HepG2 (cell line): Measurements from ENCODE around the gene TLE7. TPM values are rescaled to one million over a fixed set of nuclear protein-coding genes. Genes with fewer than 3 reads are reported as not detected.

Source experiments
- ATAC-seq: fragments of 200-7000 bp; cut with Tn5 transposase; 3 replicates; pipeline ENCODE4 v1.9.1; 2020; ENCODE audit warnings: mild to moderate bottlenecking, moderate library complexity
- BruUV-seq: library from RNA; stranded (reverse); fragments of 400-500 nt; replicated peaks from 2 replicates; lab custom pipeline; 2021; lab: Mats Ljungman, UMichigan
- CTCF ChIA-PET: fragments of 300-600 bp; formaldehyde crosslinking; extraction: SDS; loops from one replicate; lab custom pipeline; 2021; ENCODE audit warnings: low total read pairs, inconsistent platforms, low intra/inter-chr PET ratio; lab: Yijun Ruan, JAX
- POLR2A ChIA-PET: fragments of 350-600 bp; sonication (Branson Sonifier 250); formaldehyde crosslinking; loops from one replicate; lab custom pipeline; 2020; ENCODE audit warnings: antibody characterized with exemption, inconsistent platforms; lab: Yijun Ruan, JAX
- DNase-seq: peaks from one replicate; pipeline ENCODE4 v3.0.0-alpha.2; 2015; ENCODE audit warnings: low spot score
- FAIRE-seq: peaks from 3 replicates; lab custom pipeline; 2011; peaks lifted over from hg19 to GRCh38; lab: Jason Lieb, UNC
- H2AFZ ChIP-seq: one replicate; pipeline ENCODE4 v1.6.1; 2011; ENCODE audit warnings: low read length, inconsistent platforms
- H3K27ac ChIP-seq: fragments of 300-600 bp; 3 replicates; pipeline ENCODE4 v1.8.0; 2011; ENCODE audit warnings: mixed run types, mild to moderate bottlenecking, mixed read lengths, low read length, inconsistent platforms; ENCODE audit not compliant: insufficient read depth; ENCODE audit errors: extremely low read length
- H3K27me3 ChIP-seq, 2 experiments: fragments of 200-600 bp in 1 of 2; 2 replicates in 1 of 2; 3 replicates in 1 of 2; pipeline versions ENCODE4 v1.6.0 to v1.8.0; 2011; ENCODE audit warnings: low read length in 2 of 2, mild to moderate bottlenecking in 2 of 2, moderate library complexity in 2 of 2, inconsistent platforms in 1 of 2; ENCODE audit not compliant: insufficient read depth in 2 of 2, control insufficient read depth in 1 of 2
- H3K36me3 ChIP-seq, 2 experiments: fragments of 200-600 bp in 1 of 2; replicated peaks in 1 of 2; 2 replicates in 1 of 2; 3 replicates in 1 of 2; pipeline versions ENCODE4 v1.5.1 to v1.8.0; 2011; ENCODE audit warnings: low read length in 2 of 2, inconsistent platforms in 1 of 2; ENCODE audit not compliant: insufficient read depth in 2 of 2, control insufficient read depth in 1 of 2
- H3K4me1 ChIP-seq: 2 replicates; pipeline ENCODE4 v1.5.1; 2012; ENCODE audit warnings: low read length, inconsistent platforms; ENCODE audit not compliant: insufficient read depth
- H3K4me2 ChIP-seq: 2 replicates; pipeline ENCODE4 v1.6.0; 2011; ENCODE audit warnings: low read depth, low read length, inconsistent platforms
- H3K4me3 ChIP-seq, 3 experiments: fragments of 200-600 bp in 1 of 3; sonication (generic), shearing (Covaris generic) in 1 of 3; replicated peaks in 1 of 3; 2 replicates each; pipeline ENCODE4 v1.5.1; 2011 to 2016; ENCODE audit warnings: low read length in 3 of 3, inconsistent platforms in 2 of 3, low read depth in 2 of 3, mild to moderate bottlenecking in 2 of 3, control low read depth in 1 of 3, mixed read lengths in 1 of 3; ENCODE audit not compliant: insufficient read depth in 1 of 3
- H3K79me2 ChIP-seq: one replicate; pipeline ENCODE4 v1.6.1; 2011; ENCODE audit warnings: low read length, inconsistent platforms; ENCODE audit not compliant: insufficient read depth
- H3K9ac ChIP-seq: 2 replicates; pipeline ENCODE4 v1.6.0; 2011; ENCODE audit warnings: mild to moderate bottlenecking, low read depth, low read length, inconsistent platforms; ENCODE audit not compliant: insufficient read depth
- H3K9me3 ChIP-seq: 2 replicates; pipeline ENCODE4 v1.5.1; 2012; ENCODE audit warnings: mild to moderate bottlenecking, low read length
- H4K20me1 ChIP-seq: 2 replicates; pipeline ENCODE4 v1.6.0; 2011; ENCODE audit warnings: inconsistent platforms, mild to moderate bottlenecking, low read length, moderate library complexity; ENCODE audit not compliant: insufficient read depth
- MAF1 ChIP-seq: sonication (generic); formaldehyde crosslinking; IDR thresholded peaks from 2 replicates; pipeline ENCODE4 v1.5.0; 2020; ENCODE audit warnings: missing genetic modification reagents, borderline replicate concordance
- RELA ChIP-seq: sonication (generic); formaldehyde crosslinking; IDR thresholded peaks from 2 replicates; pipeline ENCODE4 v1.4.0; 2020; ENCODE audit warnings: missing genetic modification reagents
- ZNF234 ChIP-seq: sonication (generic); formaldehyde crosslinking; conservative IDR thresholded peaks from 2 replicates; pipeline ENCODE4 v1.5.1; 2020; ENCODE audit warnings: mild to moderate bottlenecking, missing genetic modification reagents
- ZNF563 ChIP-seq: sonication (generic); formaldehyde crosslinking; IDR thresholded peaks from 2 replicates; pipeline ENCODE4 v1.8.0; 2022; ENCODE audit warnings: mild to moderate bottlenecking, moderate library complexity, missing genetic modification reagents
- WGBS: methylation state at CpG from one replicate; pipeline ENCODE4 v1.1.6; 2017; ENCODE audit warnings: low lambda C conversion rate; 5-methylcytosine and 5-hydroxymethylcytosine counted together
- in situ Hi-C: cut with HindIII; loops from 2 replicates; pipeline ENCODE4 v1.10.0; 2017; ENCODE audit warnings: low pct_unique_long_range_greater_than_20kb; ENCODE audit not compliant: extremely low pct_ligation_motif_present
- intact Hi-C: fragments of 100-400 bp; cut with micrococcal nuclease; formaldehyde crosslinking; loops from one replicate; pipeline ENCODE4 v1.10.0; 2022; ENCODE audit not compliant: unreplicated experiment
- polyA plus RNA-seq, 8 experiments: library from polyadenylated mRNA; depleted of rRNA in 3 of 8; stranded (reverse) in 7 of 8; unstranded in 1 of 8; fragments of >200 nt; fragmentation: Illumina TruSeq in 4 of 8; extraction: Trizol in 4 of 8; gene quantifications; 2 replicates each; pipeline versions ENCODE4 v1.2.1 to v1.2.3, GENCODE V29; 2011 to 2016; ENCODE audit warnings: low read depth in 4 of 8, missing spikeins in 1 of 8, mixed read lengths in 1 of 8; ENCODE audit not compliant: insufficient read depth in 1 of 8
- total RNA-seq, 5 experiments: library from RNA; depleted of rRNA; stranded (reverse); fragments of >200 nt; fragmentation: Illumina TruSeq; extraction: Trizol; gene quantifications; 2 replicates each; pipeline ENCODE4 v1.2.3, GENCODE V29; 2016; ENCODE audit warnings: low read depth in 1 of 5

Gene TLE7
- total and polyA plus RNA-seq, 2 of the 13 experiments (the other 11 are each of a cell fraction or from before 2014, with no cell fraction given) = not detected

GRCh38 chr16:71406724-71407123 is 35.1 kb downstream of the TLE7 start:
- Histone ChIP-seq H3K27ac (no peak overlapping the region), H3K9ac (no peak overlapping the region), H3K36me3 (no peaks in the 10 kb centered on the region), H3K27me3 (peaks cover 8 to 87% of the 10 kb centered on the region in 2 experiments), H3K79me2 (no peaks in the 10 kb centered on the region), H3K4me3 (no peak overlapping the region), H4K20me1 (no peaks in the 10 kb centered on the region), H3K9me3 (no peaks in the 10 kb centered on the region), H3K4me2 (no peak overlapping the region), H3K4me1 (no peaks in the 10 kb centered on the region), H2AFZ (no peak overlapping the region)
- intact Hi-C loops (no loop called here), in situ Hi-C loops (no loop called here)
- ChIA-PET POLR2A (no interaction called here), CTCF (no interaction called here)
- BruUV-seq = no TSS peak
- no peak for FAIRE-seq
- 20% methylated on average over 7 of the region's 8 CpGs for WGBS
- no peak for TF ChIP-seq RELA
- no peak for DNase-seq
- no peak for ATAC-seq

- no peaks in the 10 kb centered on the region for H3K9me3 ChIP-seq
- DNase-seq (no peak), ATAC-seq (no peak), FAIRE-seq (no peak)
- WGBS = 2% methylated on average over 4 of the region's 5 CpGs
- no peak overlapping the region for H2AFZ ChIP-seq
- ChIA-PET CTCF (no interaction called here), POLR2A (no interaction called here)
- H3K4me1 ChIP-seq = no peaks in the 10 kb centered on the region
- no peaks in the 10 kb centered on the region for H4K20me1 ChIP-seq
- in situ Hi-C loops (no loop called here), intact Hi-C loops (no loop called here)
- H3K36me3 ChIP-seq = no peaks in the 10 kb centered on the region
- no peak overlapping the region for H3K4me2 ChIP-seq
- peaks cover 8 to 87% of the 10 kb centered on the region in 2 experiments for H3K27me3 ChIP-seq
- BruUV-seq = no TSS peak
- H3K27ac ChIP-seq = no peak overlapping the region
- H3K4me3 ChIP-seq = no peak overlapping the region
- TF ChIP-seq ZNF234 (CRISPR knock-in tag) = no peak
- TF ChIP-seq ZNF563 (CRISPR knock-in tag) = no peak
- TF ChIP-seq MAF1 (CRISPR knock-in tag) = no peak
- no peak overlapping the region for H3K9ac ChIP-seq
- no peaks in the 10 kb centered on the region for H3K79me2 ChIP-seq
These were observed 35.5 kb downstream of the TLE7 start for GRCh38 chr16:71406316-71406715.
